GM18909 (cell line): Measurements from ENCODE around the gene TEX14.
"Not testable (repeated sequence)": the region's sequence is repeated elsewhere in the genome, so short reads cannot be mapped to it uniquely, and the experiment has no call there.

Source experiments
- ATAC-seq: cut with Tn5 transposase; IDR thresholded peaks from one replicate; pipeline ENCODE4 v1.9.1; 2021; ENCODE audit warnings: mild to moderate bottlenecking; ENCODE audit not compliant: unreplicated experiment, poor library complexity

TEX14 gene

DNA sequence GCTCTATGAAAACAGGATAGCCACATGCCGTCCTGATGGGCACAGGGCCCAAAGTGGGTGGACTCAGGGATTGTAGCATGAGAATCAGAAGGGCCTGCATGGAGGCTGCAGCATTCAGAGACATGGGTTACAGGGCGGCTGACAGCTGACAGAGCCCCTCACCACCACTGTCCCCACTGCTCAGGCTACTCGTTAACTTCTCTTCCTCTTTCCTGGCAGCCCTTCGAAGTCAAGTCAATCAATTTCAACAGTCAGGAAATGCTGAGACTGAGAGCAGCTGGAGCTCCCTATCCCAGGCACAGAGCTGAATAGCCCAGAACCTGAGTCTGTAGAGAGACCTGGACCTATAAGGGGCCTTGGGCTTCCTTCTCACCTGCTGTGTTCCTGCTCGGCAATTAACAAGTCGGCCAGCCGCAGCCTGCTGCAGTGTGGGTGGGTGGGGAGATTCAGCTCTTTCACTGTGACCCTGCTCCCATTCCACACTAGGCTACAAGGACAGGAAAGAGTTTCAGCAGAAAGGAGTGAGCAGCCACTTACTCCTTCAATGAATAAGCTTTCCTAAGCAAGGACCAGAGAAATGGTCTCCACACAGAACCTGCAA is 76.9 kb downstream of the TEX14 start:
- no peak for ATAC-seq

DNA sequence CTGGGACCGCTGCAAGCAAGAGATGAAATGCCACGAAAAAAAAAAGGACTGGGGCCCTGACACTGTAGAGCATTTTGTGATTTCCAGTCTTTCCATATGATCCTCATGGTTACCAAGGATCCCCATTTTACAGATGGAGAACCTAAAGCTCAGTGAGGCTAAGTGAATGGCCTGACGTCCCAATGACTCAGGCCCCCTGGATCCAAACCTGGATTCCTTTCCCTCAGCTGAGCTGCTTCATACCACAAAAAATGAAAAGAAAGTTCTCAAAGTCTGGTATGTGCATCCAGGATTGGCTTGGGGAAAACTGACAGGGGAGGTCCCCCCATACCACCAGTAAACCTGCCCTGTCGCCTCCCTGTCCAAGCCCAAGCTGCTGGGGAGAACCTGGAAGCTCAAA is 80.5 kb downstream of the TEX14 start:
- no peak for ATAC-seq

DNA sequence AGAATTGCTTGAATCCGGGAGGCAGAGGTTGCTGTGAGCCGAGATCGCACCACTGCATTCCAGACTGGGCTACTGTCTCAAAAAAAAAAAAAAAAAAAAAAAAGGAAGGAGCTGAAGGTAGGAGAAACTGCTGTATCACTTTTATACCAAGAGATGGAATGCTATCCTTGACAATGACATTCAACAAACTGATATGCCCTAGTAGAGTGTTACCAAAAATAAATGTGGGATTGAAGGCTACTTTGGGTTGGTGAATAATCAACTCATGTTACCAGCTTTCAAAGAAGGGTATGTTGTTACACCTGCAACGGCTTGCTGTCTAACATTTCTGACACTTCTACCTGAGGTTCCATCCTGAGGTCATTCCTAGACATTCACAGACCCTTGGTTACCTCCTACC is 84.9 kb downstream of the TEX14 start:
- no peak for ATAC-seq

DNA sequence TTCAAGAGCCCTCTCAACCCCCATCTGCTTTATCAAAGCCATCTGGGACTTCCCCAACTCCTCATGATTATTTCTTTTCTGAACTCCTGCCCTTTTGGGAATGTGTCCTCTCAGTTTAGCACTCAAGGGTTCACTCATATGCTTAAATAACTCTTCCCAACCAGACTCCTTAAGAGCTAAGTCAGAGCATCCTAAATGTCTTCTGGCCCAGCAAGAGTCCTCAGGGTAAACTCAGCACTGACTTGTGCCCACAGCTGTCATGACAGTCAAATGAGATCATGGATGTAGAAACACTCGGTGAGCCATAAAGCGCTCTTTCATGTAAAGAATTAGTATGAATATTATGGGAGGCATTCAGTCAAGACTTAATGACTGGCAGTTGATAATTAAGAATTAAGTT is 85.9 kb downstream of the TEX14 start:
- no peak for ATAC-seq

DNA sequence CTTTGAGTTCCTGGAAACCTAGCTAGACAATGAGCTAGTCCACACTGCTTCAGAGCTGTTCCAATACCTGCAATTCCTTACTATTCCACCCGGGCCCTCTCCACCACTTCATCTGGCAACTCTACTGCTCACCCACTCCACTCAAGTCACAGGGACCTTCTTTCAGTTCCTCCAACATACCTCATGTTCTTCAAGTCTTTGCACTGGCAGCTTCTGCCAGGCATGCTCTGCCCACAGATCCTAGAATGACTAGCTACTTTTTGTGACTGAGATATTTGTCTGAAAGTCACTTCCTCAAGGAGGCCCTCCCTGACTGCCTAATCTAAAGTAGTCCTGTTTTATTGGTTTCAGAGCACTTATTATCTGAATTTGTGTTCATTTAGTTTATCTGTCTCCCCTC is 86.4 kb downstream of the TEX14 start:
- no peak for ATAC-seq

DNA sequence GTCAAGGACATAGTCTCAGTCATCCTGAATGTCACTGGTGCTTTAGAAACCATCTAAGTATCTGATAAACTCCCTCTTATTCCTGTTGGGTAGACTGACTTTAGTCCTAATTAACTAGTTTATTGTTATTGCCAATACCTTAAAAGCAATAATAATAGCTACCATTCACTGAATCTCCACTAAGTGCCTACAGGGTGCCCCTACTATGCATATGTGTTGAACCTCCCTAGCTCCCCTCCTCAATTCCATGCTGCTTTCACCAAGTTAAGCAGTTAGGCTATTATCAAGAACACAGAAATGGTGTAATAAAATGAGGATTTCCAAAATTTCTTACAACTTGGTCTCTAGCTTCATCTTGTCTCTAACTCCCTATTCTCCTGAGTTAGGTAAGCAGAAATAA is 89.9 kb downstream of the TEX14 start:
- no peak for ATAC-seq

DNA sequence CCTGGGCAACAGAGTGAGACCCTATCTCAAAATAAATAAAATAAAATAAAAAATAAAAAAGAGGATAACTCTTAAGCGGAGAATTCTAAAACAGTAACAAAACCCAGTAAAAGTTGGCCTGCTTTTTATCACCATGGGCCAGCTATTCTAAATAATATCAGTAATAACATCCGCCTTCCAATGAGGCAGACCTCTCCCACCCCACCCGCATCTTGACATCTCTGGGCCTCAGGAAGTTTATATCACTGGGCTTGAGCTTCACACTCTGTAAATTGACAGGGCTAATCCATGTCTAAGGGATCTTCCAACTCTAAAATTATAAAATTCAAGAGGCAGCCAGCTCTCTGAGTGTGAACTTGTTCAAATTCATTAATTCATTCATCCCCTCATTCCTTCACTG is 94.5 kb downstream of the TEX14 start:
- ATAC-seq: no peak

DNA sequence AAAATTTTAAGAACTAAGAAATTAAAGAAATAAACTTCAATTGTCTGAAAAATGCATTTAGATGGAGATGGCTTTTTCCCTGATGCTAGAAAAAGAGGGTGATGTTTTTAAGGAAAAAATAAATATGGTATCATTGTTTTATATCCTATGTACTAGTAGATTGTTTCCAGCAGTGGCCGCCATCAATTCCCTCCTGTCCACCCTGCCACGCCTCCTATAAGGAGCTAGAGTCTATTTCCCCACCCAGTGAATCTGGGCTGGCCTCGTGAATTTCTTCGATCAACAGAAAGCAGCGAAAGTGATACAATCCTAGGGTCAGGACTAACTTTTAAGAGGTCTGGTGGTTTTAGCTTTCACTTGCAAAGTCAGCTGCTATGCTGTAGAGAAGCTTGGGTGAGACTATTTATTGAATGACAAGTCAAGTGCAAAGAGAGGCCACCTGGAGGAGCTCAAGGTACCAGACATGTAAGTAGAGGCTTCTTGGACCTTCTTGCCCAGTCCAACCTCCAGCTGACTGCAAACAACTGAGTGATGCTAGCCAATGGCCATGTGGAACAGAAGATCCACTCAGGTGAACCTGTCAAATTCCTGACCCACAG is 96.6 kb downstream of the TEX14 start:
- ATAC-seq: no peak

DNA sequence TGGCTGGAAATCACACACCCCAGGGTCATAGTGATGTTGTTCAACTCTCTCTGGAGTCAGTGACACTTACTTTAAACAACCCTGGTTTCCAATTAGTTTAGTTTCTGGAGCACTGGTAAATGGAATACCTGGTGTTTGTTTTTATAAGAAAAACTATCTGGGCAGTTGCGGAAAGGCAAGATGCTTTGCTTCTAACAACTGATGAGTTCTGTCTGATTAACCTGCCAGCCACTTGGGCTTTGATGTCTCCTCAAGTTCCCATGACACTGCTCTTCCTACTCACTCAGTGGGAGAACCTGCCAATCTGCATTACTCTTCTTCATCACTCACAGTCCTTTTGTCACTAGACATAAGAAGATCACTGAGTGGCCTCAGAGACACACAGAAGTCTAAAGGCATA is 98.7 kb downstream of the TEX14 start:
- no peak for ATAC-seq

DNA sequence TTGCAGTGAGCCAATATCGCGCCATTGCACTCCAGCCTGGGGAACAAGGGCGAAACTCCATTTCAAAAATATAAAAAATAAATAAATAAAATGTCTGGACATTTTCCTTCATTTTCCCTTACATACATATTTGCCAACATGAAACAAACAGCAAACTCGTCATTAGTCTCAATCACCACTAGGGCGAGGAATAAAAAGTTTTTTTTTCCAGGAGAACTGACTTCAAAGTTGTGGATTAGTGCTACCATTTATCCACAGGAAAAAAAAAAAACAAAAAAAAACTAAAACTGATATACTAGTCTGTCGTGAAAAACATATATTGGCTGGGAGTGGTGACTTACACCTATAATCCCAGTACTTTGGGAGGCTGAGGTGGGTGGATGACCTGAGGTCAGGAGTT is 100.4 kb downstream of the TEX14 start:
- ATAC-seq: no peak

DNA sequence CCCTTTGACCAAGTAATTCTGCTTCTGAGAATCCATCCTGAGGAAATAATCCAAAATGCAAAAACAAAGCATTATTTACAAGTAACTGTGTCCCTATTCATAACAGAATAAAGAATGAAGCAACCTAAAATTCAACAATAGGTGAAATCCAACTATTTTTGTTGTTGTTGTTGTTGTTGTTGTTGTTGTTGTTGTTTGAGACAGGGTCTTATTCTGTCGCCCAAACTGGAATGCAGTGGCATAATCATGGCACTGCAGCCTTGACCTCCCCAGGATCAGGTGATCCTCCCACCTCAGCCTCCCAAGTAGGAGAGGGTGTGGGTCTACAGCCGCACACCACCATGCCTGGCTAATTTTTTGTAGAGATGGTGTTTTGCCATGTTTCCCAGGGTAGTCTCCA is 101.5 kb downstream of the TEX14 start:
- no peak for ATAC-seq

DNA sequence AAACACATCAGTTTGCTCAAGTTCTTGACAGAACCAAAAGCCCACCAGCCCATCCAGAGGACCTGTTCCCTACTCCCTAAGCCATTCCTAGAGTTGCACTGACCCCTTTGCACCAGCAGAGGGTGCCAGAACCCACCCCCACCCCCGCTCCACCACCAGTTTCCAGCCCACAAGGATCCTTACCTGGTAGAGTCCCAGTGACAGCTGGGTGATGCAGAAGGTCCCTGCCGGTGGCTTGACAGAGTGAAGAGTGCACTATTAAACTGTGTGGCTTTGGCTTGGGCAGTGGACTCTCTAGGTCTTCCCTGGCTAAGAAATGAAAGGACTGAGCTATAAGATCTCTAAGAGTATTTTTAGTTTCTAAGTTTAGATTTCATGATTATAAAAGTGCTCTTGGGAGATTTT is 104.1 kb downstream of the TEX14 start:
- ATAC-seq: no peak

DNA sequence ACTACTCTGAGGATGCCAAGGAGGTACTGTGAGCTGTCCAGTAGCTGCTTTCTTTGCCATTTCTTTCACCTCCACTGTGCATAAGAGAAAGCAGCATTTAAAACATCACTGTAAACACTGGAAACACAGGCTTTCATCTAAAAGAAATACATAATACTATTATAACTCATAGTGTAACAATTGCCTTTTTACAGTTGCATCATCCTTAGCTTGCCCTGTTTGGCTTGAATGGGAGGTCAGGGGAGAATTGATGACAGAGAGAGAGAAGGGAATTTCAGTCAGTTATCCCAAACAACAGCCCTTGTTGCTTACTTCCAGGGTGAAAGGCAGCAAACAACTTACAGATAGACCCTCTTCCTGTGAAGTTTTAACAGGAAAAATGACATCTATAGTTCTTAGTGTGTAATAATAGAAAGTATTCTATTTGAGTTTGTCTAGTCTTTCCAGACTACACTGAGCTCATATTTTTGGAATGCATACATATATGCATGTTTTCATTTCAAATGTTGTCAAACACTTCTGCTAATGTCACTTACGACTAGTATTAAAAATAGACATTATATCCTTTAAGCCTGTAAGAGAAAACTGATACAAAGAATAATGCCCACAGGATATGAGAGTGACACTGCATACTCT is 105.7 kb downstream of the TEX14 start:
- ATAC-seq: no peak

DNA sequence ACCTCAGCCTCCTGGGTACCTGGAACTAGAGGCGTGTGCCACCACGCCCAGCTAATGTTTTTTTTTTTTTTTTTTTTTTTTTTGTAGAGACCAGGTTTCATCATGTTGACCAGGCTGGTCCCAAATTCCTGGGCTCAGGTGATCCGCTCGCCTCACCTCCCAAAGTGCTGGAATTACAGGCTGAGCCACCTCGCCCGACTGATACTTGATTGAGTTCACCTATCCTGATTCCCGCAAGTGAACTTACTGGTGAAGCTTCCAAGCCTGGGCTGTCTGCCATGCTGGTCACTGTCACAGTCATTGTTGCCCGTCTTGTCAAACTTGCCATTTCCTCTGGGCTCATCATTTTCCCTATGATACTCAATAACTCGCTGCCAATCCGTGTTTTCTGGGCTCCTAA is 106.3 kb downstream of the TEX14 start:
- no peak for ATAC-seq

DNA sequence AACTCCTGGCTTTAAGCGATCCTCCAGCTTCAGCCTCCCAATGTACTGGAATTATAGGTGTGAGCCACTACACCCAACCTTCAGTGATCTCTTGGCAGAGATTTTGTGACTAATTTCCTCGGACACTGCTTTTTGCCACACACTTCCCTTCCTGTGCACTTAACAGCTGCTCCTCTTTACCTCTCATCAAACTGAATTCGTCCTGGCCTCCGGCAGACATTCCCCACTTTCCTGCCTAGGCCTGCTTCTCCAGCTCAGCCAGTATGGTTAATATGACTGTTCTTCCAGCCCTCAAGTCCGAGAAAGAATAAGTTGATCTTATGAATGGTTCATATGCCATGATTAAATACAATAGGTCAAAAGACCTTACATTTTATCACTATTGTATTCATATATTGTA is 108.4 kb downstream of the TEX14 start:
- no peak for ATAC-seq

DNA sequence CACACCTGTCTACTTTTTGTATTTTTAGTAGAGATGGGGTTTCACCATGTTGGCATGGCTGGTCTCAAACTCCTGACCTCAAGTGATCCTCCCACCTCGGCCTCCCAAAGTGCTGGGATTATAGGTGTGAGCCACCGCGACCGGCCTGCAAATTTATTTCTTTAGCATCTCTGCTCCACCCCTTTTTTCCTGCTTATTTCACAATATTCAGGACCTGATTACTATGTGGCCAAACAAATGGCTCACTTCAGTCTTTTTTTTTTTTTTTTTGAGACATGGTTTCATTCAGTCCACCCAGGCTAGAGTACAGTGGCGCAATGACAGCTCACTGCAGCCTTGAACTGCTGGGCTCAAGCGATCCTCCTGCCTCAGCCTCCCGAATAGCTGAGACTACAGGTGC is 109.1 kb downstream of the TEX14 start:
- ATAC-seq: not testable (repeated sequence)

DNA sequence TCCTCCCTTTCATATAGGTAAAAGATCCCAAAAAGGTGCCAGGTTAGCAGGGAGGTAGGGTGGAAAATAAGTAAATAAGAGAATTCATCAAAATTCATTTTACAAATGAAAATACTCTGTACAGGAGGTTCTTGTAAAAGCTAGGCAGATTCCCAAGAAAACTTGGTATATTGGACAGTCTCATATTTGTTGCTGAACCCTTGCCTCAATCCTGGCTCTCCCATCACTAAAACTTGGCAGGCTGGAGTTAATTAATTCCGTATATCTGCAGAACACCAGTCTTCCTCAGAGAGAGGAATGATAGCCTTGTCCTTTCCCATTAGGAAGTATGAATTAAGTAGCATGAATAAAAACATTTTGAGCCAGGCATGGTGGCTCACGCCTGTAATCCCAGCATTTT is 111.2 kb downstream of the TEX14 start:
- no peak for ATAC-seq

DNA sequence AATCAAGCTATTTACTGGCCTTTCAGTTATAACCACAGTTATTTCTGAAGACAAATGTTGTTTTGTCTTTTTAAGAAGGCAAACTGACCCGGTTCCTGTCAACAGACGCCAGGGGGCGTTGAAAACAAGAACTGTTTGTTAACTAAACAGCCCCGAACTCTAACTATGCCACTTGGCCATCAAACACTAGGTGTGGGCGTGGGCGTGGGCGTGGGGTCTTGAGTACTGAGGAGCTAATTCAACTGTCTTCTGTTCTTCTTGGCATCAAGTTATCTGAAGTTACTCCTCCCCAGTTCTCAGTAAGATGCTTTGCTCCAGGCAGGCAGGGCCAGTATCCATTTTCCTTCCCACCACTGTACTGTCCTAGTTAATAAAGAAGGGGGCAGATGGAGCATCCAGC is 114.1 kb downstream of the TEX14 start:
- no peak for ATAC-seq

DNA sequence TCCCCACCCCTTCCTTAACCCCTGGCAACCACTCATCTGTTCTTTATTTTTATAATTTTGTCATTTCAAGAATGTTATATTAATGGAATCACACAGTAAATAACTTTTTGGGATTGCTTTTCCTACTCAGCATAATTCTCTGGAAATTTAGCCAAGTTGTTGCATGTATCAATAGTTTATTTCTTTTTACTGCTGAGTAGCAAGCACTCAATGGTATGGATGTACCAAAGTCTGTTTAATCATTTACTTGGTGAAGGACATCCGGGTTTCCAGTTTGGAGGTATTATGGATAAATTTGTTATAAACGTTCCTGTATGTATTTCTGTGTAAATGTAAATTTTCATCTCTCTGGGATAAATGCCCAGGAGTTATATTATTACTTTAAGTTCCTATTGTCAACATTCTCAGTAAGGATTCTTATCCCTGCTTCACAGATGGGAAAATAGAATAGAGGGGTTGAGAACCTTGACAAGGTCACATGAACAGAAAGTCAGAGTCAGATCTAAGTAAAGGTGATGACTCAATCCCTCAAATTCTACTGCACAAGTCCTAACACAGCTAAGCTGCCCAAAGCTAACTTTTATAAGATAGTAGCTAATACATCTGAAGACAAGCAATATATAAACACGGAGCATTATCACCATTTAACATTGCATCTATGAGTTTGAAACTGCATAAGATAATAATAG is 115.0 kb downstream of the TEX14 start:
- no peak for ATAC-seq

DNA sequence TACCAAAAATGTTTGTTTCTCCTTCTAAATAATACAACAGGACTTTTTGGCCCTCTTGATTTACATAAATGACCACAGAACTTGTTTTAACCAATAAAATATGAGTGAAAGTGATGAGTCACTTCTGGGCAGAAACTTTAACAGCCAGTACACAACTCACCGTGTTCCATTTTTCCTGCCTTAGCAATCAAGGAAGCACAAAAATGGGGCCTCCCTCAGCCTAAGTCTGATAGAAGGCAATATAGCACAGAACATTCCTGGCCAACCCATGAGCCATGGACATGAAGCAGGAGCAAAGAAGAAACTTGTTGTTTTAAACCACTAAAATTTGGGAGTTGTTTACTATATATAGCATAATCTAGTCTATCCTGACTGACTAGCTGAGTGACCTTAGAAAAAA is 116.3 kb downstream of the TEX14 start:
- no peak for ATAC-seq

DNA sequence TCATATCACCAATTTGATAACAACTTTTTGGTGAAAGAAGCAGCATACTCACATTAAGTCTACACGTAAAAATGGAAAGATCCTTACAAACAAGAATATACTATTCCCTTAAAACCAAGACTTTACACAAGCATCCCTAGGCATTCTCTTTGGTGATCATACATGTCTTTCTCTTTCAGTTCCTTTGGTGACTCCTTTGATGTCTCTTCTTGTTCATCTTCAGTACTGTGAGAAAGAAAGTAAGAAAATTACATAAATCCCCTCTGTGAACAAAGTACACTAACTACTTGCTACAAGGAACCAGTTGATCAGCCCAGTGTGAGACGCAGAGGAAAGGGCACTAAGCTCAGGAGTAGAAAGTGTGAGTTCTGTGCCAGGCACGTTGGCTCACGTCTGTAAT is 117.8 kb downstream of the TEX14 start:
- no peak for ATAC-seq

DNA sequence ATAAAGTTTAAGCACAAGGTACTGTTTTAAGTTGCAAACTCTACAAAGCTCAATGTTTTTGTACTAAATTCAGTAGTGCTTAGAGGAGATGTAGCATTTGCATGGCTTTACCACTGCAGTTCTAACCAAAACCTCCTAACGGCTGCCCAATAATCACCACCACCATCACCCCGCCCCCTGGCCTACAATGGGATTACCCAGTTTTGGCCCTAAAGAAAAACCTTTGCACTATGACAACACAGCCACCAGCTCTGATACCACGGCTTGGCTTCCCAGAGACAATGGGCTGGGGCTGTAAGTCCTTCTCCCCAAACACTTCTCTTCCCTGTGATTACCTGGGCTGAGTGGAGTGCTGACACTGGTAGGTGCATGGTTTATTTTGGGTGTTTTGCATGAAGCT is 119.0 kb downstream of the TEX14 start:
- ATAC-seq: no peak
